Measurements from ENCODE around the gene TGFBR2. TPM values are rescaled to one million over a fixed set of nuclear protein-coding genes. Genes with fewer than 3 reads are reported as not detected.

Gene TGFBR2
- total RNA-seq, 1 experiment from 2014 or later: 48.2 TPM

GRCh38 chr3:30670292-30670691, 63.9 kb downstream of the TGFBR2 start:
- ChIA-PET POLR2A (ENCODE audit: unreplicated experiment) (interaction anchor here (0.6 kb wide), 1 partner anchor 34 kb away, joined by 3 read pairs; no protein-coding TSS in a partner anchor), CTCF (no interaction called here)
- Histone ChIP-seq H3K9me2 (replicated peaks; ENCODE audit: low read length) (no peaks in the 10 kb centered on the region), H3K9me3 (ENCODE audit: low read length) (no peaks in the 10 kb centered on the region), H3K27ac (ENCODE audit: low read length) (no peak overlapping the region), H3K27me3 (ENCODE audit: low read length) (no peaks in the 10 kb centered on the region), H3K4me1 (ENCODE audit: insufficient read depth, low read length) (no peaks in the 10 kb centered on the region), H3K79me2 (ENCODE audit: low read length) (no peaks in the 10 kb centered on the region), H4K20me1 (ENCODE audit: low read length) (no peaks in the 10 kb centered on the region), H3K36me3 (ENCODE audit: low read depth, low read length) (peaks cover 56% of the 10 kb centered on the region), H3K4me3 (ENCODE audit: low read length) (no peak overlapping the region), H3K4me2 (ENCODE audit: low read length) (no peak overlapping the region), H3F3A (ENCODE audit: low read length, unreplicated experiment) (no peaks in the 10 kb centered on the region), H3K9ac (ENCODE audit: low read length) (no peak overlapping the region), H2AFZ (ENCODE audit: low read length) (no peak overlapping the region)
- BruUV-seq (replicated peaks): no TSS peak
- TF ChIP-seq EZH2phosphoT487 (IDR thresholded peaks at IDR 0.05; ENCODE audit: borderline replicate concordance, low read length) (no peak), EZH2 (IDR thresholded peaks at IDR 0.05; ENCODE audit: low read length, unreplicated experiment) (no peak), CTCF (conservative IDR thresholded peaks at IDR 0.05; ENCODE audit: low read depth, low read length) (no peak)
- intact Hi-C loops (cut with micrococcal nuclease): no loop called here
- DNase-seq (no peak), ATAC-seq (no peak)

DNA sequence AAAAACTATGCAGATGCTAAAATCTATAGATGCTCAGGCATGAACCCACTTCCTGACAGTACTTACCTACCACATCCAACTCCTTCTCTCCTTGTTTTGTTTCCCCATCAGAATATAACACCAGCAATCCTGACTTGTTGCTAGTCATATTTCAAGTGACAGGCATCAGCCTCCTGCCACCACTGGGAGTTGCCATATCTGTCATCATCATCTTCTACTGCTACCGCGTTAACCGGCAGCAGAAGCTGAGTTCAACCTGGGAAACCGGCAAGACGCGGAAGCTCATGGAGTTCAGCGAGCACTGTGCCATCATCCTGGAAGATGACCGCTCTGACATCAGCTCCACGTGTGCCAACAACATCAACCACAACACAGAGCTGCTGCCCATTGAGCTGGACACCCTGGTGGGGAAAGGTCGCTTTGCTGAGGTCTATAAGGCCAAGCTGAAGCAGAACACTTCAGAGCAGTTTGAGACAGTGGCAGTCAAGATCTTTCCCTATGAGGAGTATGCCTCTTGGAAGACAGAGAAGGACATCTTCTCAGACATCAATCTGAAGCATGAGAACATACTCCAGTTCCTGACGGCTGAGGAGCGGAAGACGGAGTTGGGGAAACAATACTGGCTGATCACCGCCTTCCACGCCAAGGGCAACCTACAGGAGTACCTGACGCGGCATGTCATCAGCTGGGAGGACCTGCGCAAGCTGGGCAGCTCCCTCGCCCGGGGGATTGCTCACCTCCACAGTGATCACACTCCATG, 65.3 kb downstream of the TGFBR2 start:
- TSS peak; percentile 32 for BruUV-seq (replicated peaks)
- no peaks in the 10 kb centered on the region for H3K9me3 ChIP-seq (ENCODE audit: low read length)
- no peaks in the 10 kb centered on the region for H3K9me2 ChIP-seq (replicated peaks; ENCODE audit: low read length)
- intact Hi-C loops (cut with micrococcal nuclease): no loop called here
- H3K79me2 ChIP-seq (ENCODE audit: low read length): peaks cover 12% of the 10 kb centered on the region
- H3K27me3 ChIP-seq (ENCODE audit: low read length): no peaks in the 10 kb centered on the region
- H3K9ac ChIP-seq (ENCODE audit: low read length): no peak overlapping the region
- no peaks in the 10 kb centered on the region for H4K20me1 ChIP-seq (ENCODE audit: low read length)
- DNase-seq: no peak
- ATAC-seq: no peak
- H2AFZ ChIP-seq (ENCODE audit: low read length): no peak overlapping the region
- ChIA-PET CTCF (no interaction called here), POLR2A (ENCODE audit: unreplicated experiment) (no interaction called here)
- peaks cover 14% of the 10 kb centered on the region for H3K4me1 ChIP-seq (ENCODE audit: insufficient read depth, low read length)
- H3K4me2 ChIP-seq (ENCODE audit: low read length): no peak overlapping the region
- no peaks in the 10 kb centered on the region for H3F3A ChIP-seq (ENCODE audit: low read length, unreplicated experiment)
- H3K27ac ChIP-seq (ENCODE audit: low read length): no peak overlapping the region
- no peak overlapping the region for H3K4me3 ChIP-seq (ENCODE audit: low read length)
- TF ChIP-seq EZH2phosphoT487 (IDR thresholded peaks at IDR 0.05; ENCODE audit: borderline replicate concordance, low read length) (no peak), EZH2 (IDR thresholded peaks at IDR 0.05; ENCODE audit: low read length, unreplicated experiment) (no peak), CTCF (conservative IDR thresholded peaks at IDR 0.05; ENCODE audit: low read depth, low read length) (no peak)
- H3K36me3 ChIP-seq (ENCODE audit: low read depth, low read length): peaks cover 65% of the 10 kb centered on the region

- BruUV-seq (replicated peaks): no TSS peak
- ChIA-PET CTCF (no interaction called here), POLR2A (ENCODE audit: unreplicated experiment) (no interaction called here)
- Histone ChIP-seq H3K27ac (ENCODE audit: low read length) (no peak overlapping the region), H3K4me2 (ENCODE audit: low read length) (no peak overlapping the region), H3K4me1 (ENCODE audit: insufficient read depth, low read length) (peaks cover 18% of the 10 kb centered on the region), H4K20me1 (ENCODE audit: low read length) (no peaks in the 10 kb centered on the region), H3K9me2 (replicated peaks; ENCODE audit: low read length) (no peaks in the 10 kb centered on the region), H3K79me2 (ENCODE audit: low read length) (peaks cover 18% of the 10 kb centered on the region), H2AFZ (ENCODE audit: low read length) (no peak overlapping the region), H3K36me3 (ENCODE audit: low read depth, low read length) (peaks cover 71% of the 10 kb centered on the region), H3K9ac (ENCODE audit: low read length) (no peak overlapping the region), H3K27me3 (ENCODE audit: low read length) (no peaks in the 10 kb centered on the region), H3K4me3 (ENCODE audit: low read length) (no peak overlapping the region), H3F3A (ENCODE audit: low read length, unreplicated experiment) (no peaks in the 10 kb centered on the region), H3K9me3 (ENCODE audit: low read length) (no peaks in the 10 kb centered on the region)
- no peak for TF ChIP-seq EZH2 (IDR thresholded peaks at IDR 0.05; ENCODE audit: low read length, unreplicated experiment)
- no peak for TF ChIP-seq EZH2phosphoT487 (IDR thresholded peaks at IDR 0.05; ENCODE audit: borderline replicate concordance, low read length)
- no peak for TF ChIP-seq CTCF (conservative IDR thresholded peaks at IDR 0.05; ENCODE audit: low read depth, low read length)
- ATAC-seq: no peak
- intact Hi-C loops (cut with micrococcal nuclease): no loop called here
- no peak for DNase-seq
Measured at GRCh38 chr3:30672287-30672735, 65.9 kb downstream of the TGFBR2 start.

Measured in PC-3 (cell line).